Posterior vena cava (tissue), 2 donors: ENCODE data around the gene DPP10. TPM values are rescaled to one million over a fixed set of nuclear protein-coding genes. Genes with fewer than 3 reads are reported as not detected.

ENCODE experiments used
- DNase-seq: peaks from one replicate; pipeline ENCODE4 v3.0.0-alpha.2; 2020; ENCODE audit warnings: low spot score
- intact Hi-C, 2 donors: fragments of 100-400 bp; cut with DNase I; formaldehyde crosslinking; loops; one replicate each; pipeline versions ENCODE4 v1.14.1 to v1.14.2; 2022 to 2023
- total RNA-seq, 2 donors: library from RNA; stranded (reverse); fragmentation: NEBNext Ultra II Directional; extraction: Animal tissue kit (Norgen Biotek cat#: 25700); gene quantifications; one replicate each; pipeline ENCODE4 v1.2.1, GENCODE V29; 2021
- donor health status: DM: yes; HTN: yes; CAD: no.
- donor health status: DM: yes; HTN: yes; CAD: no.

DPP10 gene
- total RNA-seq, 2 donors from 2014 or later: not detected

- no peak for DNase-seq
- intact Hi-C loops: no loop called here
Measured at GRCh38 chr2:114769991-114770390, 327.6 kb downstream of the DPP10 start.

DNA sequence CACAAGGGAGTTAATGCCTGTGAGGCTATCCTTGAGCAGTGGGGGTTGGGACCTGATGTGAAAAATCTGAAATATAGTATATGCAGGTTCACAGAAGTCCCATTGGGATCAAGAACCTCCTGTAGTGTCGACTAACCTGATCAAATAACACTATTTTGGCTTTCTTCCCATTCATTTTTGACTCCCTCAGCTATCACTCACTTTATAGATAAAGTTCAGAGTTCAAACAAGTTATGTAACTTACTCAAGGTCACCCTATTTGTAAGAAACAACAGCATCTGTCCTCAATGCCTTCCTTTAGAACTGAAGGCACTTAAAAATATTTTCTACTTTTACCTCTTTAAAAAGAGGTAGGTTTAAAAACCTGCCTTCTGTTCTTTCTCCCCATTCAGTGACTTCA, 341.6 kb downstream of the DPP10 start:
- no peak for DNase-seq
- intact Hi-C loops: no loop called here

- intact Hi-C loops: no loop called here
- DNase-seq: no peak
Measured at GRCh38 chr2:114784890-114785583, 342.6 kb downstream of the DPP10 start.

DNA sequence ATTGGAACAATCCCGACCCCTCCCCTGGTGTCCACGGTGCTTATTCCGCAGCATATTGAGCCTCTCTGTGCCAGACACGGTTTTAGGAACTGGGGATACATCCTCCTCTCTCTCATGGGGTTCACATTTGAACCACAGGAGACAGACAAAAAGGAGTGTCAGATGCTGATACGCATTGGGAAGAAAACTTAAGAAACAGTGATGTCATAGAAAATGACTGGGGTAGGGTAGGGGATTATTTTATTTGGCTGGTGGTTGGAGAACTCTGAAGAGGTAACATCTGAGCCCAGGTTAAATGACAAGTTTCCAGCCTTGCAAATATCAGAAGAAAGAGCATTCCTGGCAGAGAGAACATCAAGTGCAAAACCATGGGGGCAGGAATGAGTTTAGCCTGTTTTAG, 344.5 kb downstream of the DPP10 start:
- intact Hi-C loops: no loop called here
- DNase-seq: no peak

GRCh38 chr2:114787486-114787885, 345.0 kb downstream of the DPP10 start:
- DNase-seq: no peak
- intact Hi-C loops: no loop called here

DNA sequence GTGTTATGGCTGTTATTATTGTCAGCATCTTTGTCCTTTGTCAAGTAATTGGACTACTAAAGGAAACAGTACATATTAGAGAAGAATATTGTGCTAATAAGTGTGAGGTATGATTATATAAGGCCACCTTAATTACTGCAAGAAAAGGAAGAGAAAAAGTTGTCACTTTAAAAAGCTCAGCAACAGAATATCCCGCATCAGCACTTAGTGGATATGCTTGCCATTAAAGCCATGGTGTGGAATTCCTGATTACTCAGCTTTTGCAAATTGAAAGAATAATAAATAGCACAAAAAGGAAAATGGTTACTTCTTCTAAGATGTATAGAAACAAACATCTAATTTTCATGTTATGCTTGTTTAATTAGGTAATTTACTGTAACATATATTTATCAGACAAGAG, 347.5 kb downstream of the DPP10 start:
- DNase-seq: no peak
- intact Hi-C loops: no loop called here

DNA sequence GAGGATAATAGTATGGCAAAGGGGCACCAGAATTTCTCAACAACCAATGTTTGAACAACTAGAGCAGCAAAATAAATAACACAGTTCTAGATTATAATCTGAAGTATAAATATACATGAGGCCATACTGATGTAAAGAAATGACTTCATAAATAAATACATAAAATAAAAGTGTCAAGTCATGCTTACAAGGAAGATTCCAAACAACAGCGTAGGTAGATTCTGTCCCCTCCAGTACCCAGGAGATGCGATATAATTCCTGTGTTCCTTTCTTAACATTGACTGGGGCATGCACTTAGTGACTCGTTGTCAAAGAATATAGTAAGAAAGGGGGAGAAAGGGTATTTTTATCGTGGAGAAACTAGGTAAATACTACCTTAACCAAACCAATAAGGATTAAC, 355.1 kb downstream of the DPP10 start:
- DNase-seq: no peak
- intact Hi-C loops: no loop called here

GRCh38 chr2:114797942-114798341, 355.5 kb downstream of the DPP10 start:
- DNase-seq: no peak
- intact Hi-C loops: no loop called here

DNA sequence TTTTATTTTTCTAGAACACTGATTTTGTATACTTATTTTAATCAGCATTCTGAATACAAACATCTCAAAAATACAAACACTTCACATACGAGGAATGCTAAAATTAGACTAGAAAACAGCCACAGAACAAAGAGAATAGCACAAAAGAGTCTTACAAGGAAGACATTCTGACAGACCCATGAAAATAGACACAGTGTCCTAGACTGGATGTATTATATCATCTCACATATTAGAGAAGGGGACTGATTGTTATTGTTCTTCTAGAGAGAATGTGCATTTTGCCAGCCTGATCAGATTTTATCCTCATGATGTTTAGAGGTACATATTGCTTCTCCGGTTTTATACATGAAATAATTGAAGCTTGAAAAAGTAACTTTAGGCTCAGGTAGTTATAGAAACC, 357.9 kb downstream of the DPP10 start:
- intact Hi-C loops: no loop called here
- no peak for DNase-seq

GRCh38 chr2:114805195-114805594, 362.8 kb downstream of the DPP10 start:
- intact Hi-C loops: no loop called here
- DNase-seq: no peak

GRCh38 chr2:114810092-114810491, 367.7 kb downstream of the DPP10 start:
- intact Hi-C loops: no loop called here
- no peak for DNase-seq

GRCh38 chr2:114812261-114812660, 369.8 kb downstream of the DPP10 start:
- intact Hi-C loops: no loop called here
- DNase-seq: no peak

- no peak for DNase-seq
Measured at GRCh38 chr2:114814355-114814754, 371.9 kb downstream of the DPP10 start.

DNA sequence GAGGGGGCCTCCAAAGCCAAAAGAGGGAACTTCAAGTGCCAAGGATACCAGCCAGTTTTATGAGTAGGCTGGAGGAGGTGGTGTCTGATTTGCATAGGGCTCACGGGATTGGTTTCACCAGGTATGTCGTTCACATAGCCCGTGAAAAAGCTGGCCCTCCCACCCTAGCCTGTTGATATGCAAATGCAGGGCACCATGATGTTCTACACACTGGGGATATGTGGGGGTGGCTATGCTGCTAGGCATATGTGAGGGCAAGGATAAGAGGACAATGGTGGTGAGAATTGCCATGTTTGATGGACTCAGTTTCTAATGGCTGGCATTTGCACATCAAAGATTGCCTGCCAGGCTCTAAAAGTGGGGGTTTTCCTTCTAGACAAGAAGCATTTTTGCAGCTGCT, 378.6 kb downstream of the DPP10 start:
- intact Hi-C loops: no loop called here
- DNase-seq: no peak

More at GRCh38 chr2:114814355-114814754, 371.9 kb downstream of the DPP10 start:
- intact Hi-C loops: no loop called here

DNA sequence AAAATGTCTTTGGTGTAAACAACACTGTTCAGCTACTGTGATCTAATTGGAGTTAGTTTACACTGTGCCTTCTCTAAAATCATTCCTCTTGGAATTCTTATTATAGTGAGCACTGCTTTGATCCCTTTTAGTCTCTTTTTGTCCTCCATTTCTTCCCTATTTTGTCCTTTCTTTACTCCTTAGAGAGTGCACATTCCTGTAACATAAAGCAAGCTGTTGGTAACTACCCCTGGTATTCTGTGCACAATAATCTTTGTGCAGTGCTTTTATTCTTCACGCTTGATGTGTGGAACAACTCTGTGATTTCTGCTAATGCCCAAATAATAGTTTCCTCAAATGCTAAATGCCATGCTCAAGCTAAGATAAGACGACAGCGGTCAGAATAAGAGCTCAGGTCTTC, 401.5 kb downstream of the DPP10 start:
- intact Hi-C loops: loop anchor here in 1 of 2 donors (10.0 kb wide), 1 partner anchor 859 kb away; no protein-coding TSS in a partner anchor
- DNase-seq: no peak

DNA sequence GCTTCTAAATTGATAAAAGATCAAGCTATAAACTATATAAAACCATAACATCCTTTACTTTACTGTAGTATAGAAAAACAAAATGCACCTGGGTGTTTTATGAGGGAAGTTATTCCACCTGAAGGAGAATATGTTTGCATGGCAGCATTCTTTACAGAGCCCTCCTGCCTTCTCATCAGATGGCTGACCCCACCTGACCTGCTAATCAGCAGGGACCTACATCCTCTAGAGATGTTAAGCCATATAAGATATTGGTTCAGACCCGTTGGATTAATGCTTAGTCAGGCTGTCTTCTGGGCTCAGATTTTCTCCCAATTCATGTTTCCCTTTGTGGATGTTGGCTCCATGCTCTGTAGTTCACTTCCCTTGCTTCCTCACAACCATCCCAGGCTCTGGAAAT, 414.8 kb downstream of the DPP10 start:
- intact Hi-C loops: no loop called here
- DNase-seq: no peak

GRCh38 chr2:114859726-114860510, 417.5 kb downstream of the DPP10 start:
- DNase-seq: no peak
- intact Hi-C loops: no loop called here

- intact Hi-C loops: no loop called here
- DNase-seq: no peak
Measured at GRCh38 chr2:114862243-114862642, 419.8 kb downstream of the DPP10 start.

GRCh38 chr2:114864901-114865300, 422.5 kb downstream of the DPP10 start:
- intact Hi-C loops: no loop called here

DNA sequence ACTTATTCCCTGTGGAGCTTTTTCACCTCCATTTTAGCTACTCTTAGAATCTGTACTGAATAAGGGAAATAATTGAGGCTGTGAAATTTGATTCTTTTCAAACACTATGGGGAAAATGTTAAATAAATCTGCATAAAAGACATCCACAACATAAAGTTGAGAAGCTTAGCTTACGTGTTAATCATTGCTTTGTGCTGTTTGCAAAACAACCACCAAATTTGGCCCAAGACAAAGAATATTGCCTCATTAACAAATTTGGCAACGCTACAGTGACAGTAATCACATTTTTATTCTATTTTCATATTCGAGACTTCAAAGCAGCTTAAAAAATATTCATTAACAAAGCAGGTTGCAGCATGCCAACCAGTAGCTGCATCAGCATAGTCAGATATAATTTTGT, 437.6 kb downstream of the DPP10 start:
- intact Hi-C loops: no loop called here
- DNase-seq: no peak

More at GRCh38 chr2:114864901-114865300, 422.5 kb downstream of the DPP10 start:
- DNase-seq: no peak

DNA sequence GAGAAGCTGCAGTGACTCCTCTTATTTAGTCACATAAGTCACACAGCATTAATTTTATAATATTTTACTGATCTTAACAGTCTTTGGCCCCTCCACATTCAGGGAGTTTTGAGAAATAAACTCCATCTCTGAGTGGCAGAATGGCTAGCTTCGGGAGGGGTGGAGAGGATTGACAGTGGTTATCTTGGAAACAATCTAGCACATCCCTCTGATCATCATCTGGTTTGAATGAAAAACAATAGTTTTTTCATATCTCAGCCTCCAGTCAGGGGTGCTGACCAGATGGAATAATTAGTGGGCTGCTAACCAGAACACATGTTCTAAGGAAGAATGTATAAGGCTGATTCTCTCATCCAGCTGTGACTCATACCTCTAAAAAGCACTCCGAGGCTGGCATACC, 477.5 kb downstream of the DPP10 start:
- DNase-seq: no peak

More for the DNA sequence above, 477.5 kb downstream of the DPP10 start:
- intact Hi-C loops: loop anchor here in 1 of 2 donors (5.0 kb wide), 1 partner anchor 588 kb away; no protein-coding TSS in a partner anchor
